B cell (primary cell): ENCODE data around the gene ANGPTL8. TPM values are rescaled to one million over a fixed set of nuclear protein-coding genes. Genes with fewer than 3 reads are reported as not detected.

ENCODE experiments used
- ATAC-seq: fragments of 200-7000 bp; cut with Tn5 transposase; one replicate; pipeline ENCODE4 v1.10.0; 2021; ENCODE audit warnings: low read depth, mild to moderate bottlenecking, moderate number of reproducible peaks, moderate library complexity
- CTCF ChIA-PET: fragments of 350-600 bp; sonication (Branson Sonifier 250); formaldehyde crosslinking; loops from one replicate; lab custom pipeline; 2021; ENCODE audit warnings: antibody characterized with exemption, inconsistent platforms; lab: Charles Lee
- POLR2A ChIA-PET: fragments of 350-600 bp; sonication (Branson Sonifier 250); formaldehyde crosslinking; loops from one replicate; lab custom pipeline; 2021; ENCODE audit warnings: antibody characterized with exemption; lab: Charles Lee
- DNase-seq: peaks from one replicate; pipeline ENCODE4 v3.0.0; 2013
- H2AFZ ChIP-seq: 2 replicates; pipeline ENCODE4 v1.6.1; 2012; ENCODE audit warnings: mild to moderate bottlenecking, low read depth, low read length; ENCODE audit not compliant: insufficient read depth, poor library complexity, severe bottlenecking
- H3K27ac ChIP-seq, 2 donors: 1 replicate in 1 of 2; 2 replicates in 1 of 2; pipeline ENCODE4 v1.5.1; 2012 to 2013; ENCODE audit warnings: low read length in 2 of 2, mild to moderate bottlenecking in 2 of 2, moderate library complexity in 1 of 2
- H3K27me3 ChIP-seq, 4 experiments: fragments of 200-600 bp in 1 of 4; sonication (generic) in 1 of 4; replicated peaks in 1 of 4; 1 replicate in 2 of 4; 2 replicates in 2 of 4; pipeline versions ENCODE4 v1.6.1 to v1.7.0; 2013 to 2016; ENCODE audit warnings: low read length in 3 of 4, mild to moderate bottlenecking in 2 of 4, mixed read lengths in 1 of 4, moderate library complexity in 1 of 4; ENCODE audit not compliant: insufficient read depth in 4 of 4, control insufficient read depth in 3 of 4; ENCODE audit errors: control extremely low read depth in 1 of 4
- H3K36me3 ChIP-seq, 2 experiments: replicated peaks in 1 of 2; 1 replicate in 1 of 2; 2 replicates in 1 of 2; pipeline versions ENCODE4 v1.6.1 to v1.7.1; 2013; ENCODE audit warnings: low read length in 1 of 2; ENCODE audit not compliant: insufficient read depth in 2 of 2, control insufficient read depth in 1 of 2; ENCODE audit errors: control extremely low read depth in 1 of 2, extremely low read depth in 1 of 2
- H3K4me1 ChIP-seq, 2 donors: fragments of 200-600 bp in 1 of 2; sonication (generic) in 1 of 2; 1 replicate in 1 of 2; 2 replicates in 1 of 2; pipeline versions ENCODE4 v1.5.1 to v1.6.1; 2013 to 2017; ENCODE audit warnings: low read length in 2 of 2; ENCODE audit not compliant: control insufficient read depth in 2 of 2, insufficient read depth in 2 of 2
- H3K4me2 ChIP-seq: replicated peaks from 2 replicates; pipeline ENCODE3; 2012; ENCODE audit warnings: mild to moderate bottlenecking, low read depth, low read length; ENCODE audit not compliant: poor library complexity, severe bottlenecking
- H3K4me3 ChIP-seq, 5 experiments: fragments of 200-600 bp in 1 of 5; sonication (generic) in 1 of 5; 1 replicate in 3 of 5; 2 replicates in 2 of 5; pipeline versions ENCODE4 v1.5.1 to v1.7.0; 2011 to 2016; ENCODE audit warnings: low read length in 4 of 5, mild to moderate bottlenecking in 4 of 5, low read depth in 2 of 5, control low read depth in 1 of 5, moderate library complexity in 1 of 5; ENCODE audit not compliant: insufficient read depth in 1 of 5; ENCODE audit errors: control extremely low read depth in 1 of 5, extremely low read depth in 1 of 5
- H3K79me2 ChIP-seq: fragments of 200-600 bp; sonication (generic); one replicate; pipeline ENCODE4 v1.6.0; 2016; ENCODE audit warnings: low read length; ENCODE audit not compliant: control insufficient read depth, insufficient read depth
- H3K9ac ChIP-seq: fragments of 200-600 bp; sonication (generic); 2 replicates; pipeline ENCODE4 v1.6.1; 2017; ENCODE audit warnings: mild to moderate bottlenecking, low read length, moderate library complexity
- H3K9me3 ChIP-seq, 3 donors: one replicate each; pipeline versions ENCODE4 v1.6.1 to v1.7.1; 2013; ENCODE audit warnings: low read length in 2 of 3; ENCODE audit not compliant: control insufficient read depth in 2 of 3, insufficient read depth in 1 of 3; ENCODE audit errors: control extremely low read depth in 1 of 3
- H4K20me1 ChIP-seq: 2 replicates; pipeline ENCODE4 v1.6.0; 2012; ENCODE audit warnings: mild to moderate bottlenecking, low read length; ENCODE audit not compliant: insufficient read depth, control insufficient read depth, poor library complexity, severe bottlenecking
- H3K27ac Mint-ChIP-seq: one replicate; pipeline ENCODE4 v1.8.0; 2021; ENCODE audit warnings: mixed read lengths
- H3K27me3 Mint-ChIP-seq: one replicate; pipeline ENCODE4 v1.8.0; 2021; ENCODE audit warnings: mixed read lengths
- H3K4me1 Mint-ChIP-seq: one replicate; pipeline ENCODE4 v1.8.0; 2021; ENCODE audit warnings: mixed read lengths
- H3K4me3 Mint-ChIP-seq: one replicate; pipeline ENCODE4 v1.8.0; 2021; ENCODE audit warnings: mixed read lengths
- H3K9me3 Mint-ChIP-seq: one replicate; pipeline ENCODE4 v1.8.0; 2022; ENCODE audit warnings: mixed read lengths; ENCODE audit not compliant: insufficient read depth
- CTCF ChIP-seq: fragments of 200-600 bp; IDR thresholded peaks from one replicate; pipeline ENCODE4 v1.8.0; 2022; ENCODE audit warnings: antibody characterized with exemption, mild to moderate bottlenecking
- EZH2 ChIP-seq: IDR thresholded peaks from 2 replicates; pipeline ENCODE4 v1.6.1; 2012; ENCODE audit warnings: borderline replicate concordance, low read depth, mild to moderate bottlenecking, moderate library complexity, low read length; ENCODE audit not compliant: insufficient read depth, poor library complexity, severe bottlenecking
- WGBS: methylation state at CpG from one replicate; pipeline ENCODE4 v1.1.5; 2013; ENCODE audit warnings: missing lambda C conversion rate; ENCODE audit not compliant: insufficient coverage; 5-methylcytosine and 5-hydroxymethylcytosine counted together
- intact Hi-C: fragments of 100-400 bp; cut with micrococcal nuclease; formaldehyde crosslinking; loops from one replicate; pipeline ENCODE4 v1.10.0; 2022
- polyA plus RNA-seq: library from polyadenylated mRNA; depleted of rRNA; stranded (reverse); fragments of >200 nt; gene quantifications from 2 replicates; pipeline ENCODE4 v1.2.3, GENCODE V29; 2012
- total RNA-seq, 2 donors: library from RNA; stranded (reverse); fragments of 120-200 nt in 1 of 2; gene quantifications; 1 replicate in 1 of 2; 2 replicates in 1 of 2; pipeline versions ENCODE4 v1.2.3 to v1.2.4, GENCODE V29; 2013 to 2022

ANGPTL8 gene
- total and polyA plus RNA-seq, 2 donors (not counting 1 experiment from before 2014, with no cell fraction given), result not detected

- Histone ChIP-seq H3K36me3 (no peaks in the 10 kb centered on the region), H2AFZ (peak within 1 kb of the TSS; percentile 79), H3K27ac (peak within 1 kb of the TSS in 1 of 2 donors; percentile 23), H3K9me3 (peaks cover 0 to 5% (median 0%) of the 10 kb centered on the region in 3 donors), H3K4me3 (peak within 1 kb of the TSS; percentile 7 to 80 (median 59)), H3K27me3 (peaks cover 0 to 14% (median 2%) of the 10 kb centered on the region in 4 experiments), H3K4me2 (peak within 1 kb of the TSS; percentile 95), H3K4me1 (peaks cover 7 to 13% of the 10 kb centered on the region in 2 donors), H3K79me2 (no peaks in the 10 kb centered on the region), H3K9ac (peak within 1 kb of the TSS; percentile 71), H4K20me1 (no peaks in the 10 kb centered on the region)
- ChIA-PET CTCF (no interaction called here), POLR2A (interaction anchor here (0.7 kb wide), 1 partner anchor 20 kb away, joined by 3 read pairs; no protein-coding TSS in a partner anchor)
- peaks cover 3% of the 10 kb centered on the region for H3K4me1 Mint-ChIP-seq
- ATAC-seq (peak; percentile 66), DNase-seq (peak; percentile 35)
- 2% methylated on average over 74 of the region's 91 CpGs for WGBS
- TF ChIP-seq CTCF (peak; percentile 14), EZH2 (no peak)
- intact Hi-C loops, result no loop called here
- no peak within 1 kb of the TSS for H3K27ac Mint-ChIP-seq
- H3K27me3 Mint-ChIP-seq, result peaks cover 6% of the 10 kb centered on the region
- H3K9me3 Mint-ChIP-seq, result no peaks in the 10 kb centered on the region
- peak within 1 kb of the TSS; percentile 79 for H3K4me3 Mint-ChIP-seq
Measured at GRCh38 chr19:11261971-11262839, 22.8 kb downstream of the ANGPTL8 start, which contains the start of gene DOCK6. TSS of gene DOCK6 (minus strand) at chr19:11262524. CDS start at chr19:11262440, 84 bp downstream.

DNA sequence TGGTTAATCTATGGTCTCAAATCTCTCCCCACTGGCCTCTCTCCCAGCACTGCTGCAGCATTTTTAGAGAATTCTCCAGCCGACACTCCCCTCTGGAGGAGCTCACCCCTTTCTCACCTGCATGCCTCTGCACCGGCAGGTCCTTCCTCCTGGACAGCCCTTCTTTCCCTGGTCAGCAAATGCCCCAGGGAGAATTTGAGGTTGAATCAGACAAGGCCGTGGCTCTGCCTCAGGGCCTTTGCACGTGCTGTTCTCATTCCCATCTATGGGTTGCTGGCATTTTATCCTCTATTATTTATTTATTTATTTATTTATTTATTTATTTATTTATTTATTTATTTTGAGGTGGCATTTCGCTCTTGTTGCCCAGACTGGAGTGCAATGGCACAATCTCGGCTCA is 24.3 kb downstream of the ANGPTL8 start:
- POLR2A ChIA-PET, result no interaction called here
- Histone ChIP-seq H3K27ac (no peak overlapping the region), H3K36me3 (no peaks in the 10 kb centered on the region), H3K27me3 (peaks cover 0 to 16% (median 2%) of the 10 kb centered on the region in 4 experiments), H3K4me2 (no peak overlapping the region), H2AFZ (no peak overlapping the region), H3K9me3 (peaks cover 0 to 5% (median 0%) of the 10 kb centered on the region in 3 donors), H4K20me1 (no peaks in the 10 kb centered on the region), H3K4me3 (no peak overlapping the region), H3K4me1 (peaks cover 7 to 13% of the 10 kb centered on the region in 2 donors), H3K9ac (no peak overlapping the region), H3K79me2 (no peaks in the 10 kb centered on the region)
- peak overlapping the region; percentile 79 for H3K4me3 Mint-ChIP-seq
- peaks cover 11% of the 10 kb centered on the region for H3K27me3 Mint-ChIP-seq
- no peak for TF ChIP-seq CTCF
- no peak for TF ChIP-seq EZH2
- H3K9me3 Mint-ChIP-seq, result no peaks in the 10 kb centered on the region
- ATAC-seq (no peak), DNase-seq (no peak)
- CTCF ChIA-PET, result no interaction called here
- intact Hi-C loops, result no loop called here
- H3K4me1 Mint-ChIP-seq, result peaks cover 3% of the 10 kb centered on the region
- H3K27ac Mint-ChIP-seq, result no peak overlapping the region
- 95% methylated on average over 2 of the region's 6 CpGs for WGBS
